Measurements from ENCODE around the gene DNM1L. TPM values are rescaled to one million over a fixed set of nuclear protein-coding genes. Genes with fewer than 3 reads are reported as not detected.

The DNM1L gene
- total RNA-seq, 1 donor from 2014 or later, result 64.2 TPM

- intact Hi-C loops (cut with DNase I), result no loop called here
- ATAC-seq (no peak), DNase-seq (ENCODE audit: low spot score) (no peak)
Observed at GRCh38 chr12:32789916-32790315, 110.8 kb downstream of the DNM1L start.

GRCh38 chr12:32794281-32794680 lies 115.2 kb downstream of the DNM1L start:
- intact Hi-C loops (cut with DNase I), result no loop called here

More at GRCh38 chr12:32794281-32794680, 115.2 kb downstream of the DNM1L start:
- ATAC-seq (no peak), DNase-seq (ENCODE audit: low spot score) (no peak)

Other genes starting within 250 kb of the DNM1L start
- gene YARS2, start 76.6 kb downstream of the DNM1L start, total RNA-seq, result 12.2 TPM
- 25.9 TPM for gene PKP2, start 217.5 kb downstream of the DNM1L start, total RNA-seq

Measured in sciatic nerve (tissue), 2 donors.